Heart left ventricle (tissue), 16 donors: ENCODE measurements around the gene PTPN13. TPM values are rescaled to one million over a fixed set of nuclear protein-coding genes. Genes with fewer than 3 reads are reported as not detected.

Experiments
- ATAC-seq, 4 donors: fragments of 200-7000 bp; cut with Tn5 transposase; one replicate each; pipeline ENCODE4 v1.9.1; 2020 to 2022; ENCODE audit warnings: moderate library complexity in 4 of 4, mild to moderate bottlenecking in 3 of 4, moderate number of reproducible peaks in 1 of 4
- DNase-seq, 5 donors: peaks; one replicate each; pipeline ENCODE4 v3.0.0-alpha.2; 2020
- H3K27ac ChIP-seq, 12 donors: fragments of 200-600 bp; sonication (generic) in 4 of 12; one replicate each; pipeline versions ENCODE4 v1.5.0 to v1.8.0; 2016 to 2022; ENCODE audit warnings: mild to moderate bottlenecking in 2 of 12
- H3K27me3 ChIP-seq, 9 donors: fragments of 200-600 bp; sonication (generic) in 2 of 9; one replicate each; pipeline versions ENCODE4 v1.5.1 to v1.8.0; 2016 to 2022; ENCODE audit warnings: mild to moderate bottlenecking in 3 of 9
- H3K36me3 ChIP-seq, 9 donors: fragments of 200-600 bp; sonication (generic) in 2 of 9; one replicate each; pipeline versions ENCODE4 v1.5.0 to v1.8.0; 2018 to 2022; ENCODE audit warnings: mild to moderate bottlenecking in 2 of 9
- H3K4me1 ChIP-seq, 12 donors: fragments of 200-600 bp; sonication (generic) in 4 of 12; one replicate each; pipeline versions ENCODE4 v1.5.0 to v1.8.0; 2016 to 2022; ENCODE audit warnings: mild to moderate bottlenecking in 3 of 12
- H3K4me3 ChIP-seq, 12 donors: fragments of 200-600 bp; sonication (generic) in 4 of 12; one replicate each; pipeline versions ENCODE4 v1.5.0 to v1.8.0; 2017 to 2022; ENCODE audit warnings: mild to moderate bottlenecking in 9 of 12, moderate library complexity in 4 of 12
- H3K9me3 ChIP-seq, 12 donors: fragments of 200-600 bp; sonication (generic) in 4 of 12; one replicate each; pipeline versions ENCODE4 v1.5.0 to v1.8.0; 2016 to 2022; ENCODE audit warnings: mild to moderate bottlenecking in 1 of 12
- CTCF ChIP-seq, 12 donors: fragments of 200-600 bp; sonication (generic) in 4 of 12; IDR thresholded peaks; one replicate each; pipeline versions ENCODE4 v1.5.0 to v1.8.0; 2018 to 2022; ENCODE audit warnings: antibody characterized with exemption in 12 of 12, mild to moderate bottlenecking in 5 of 12
- POLR2A ChIP-seq, 2 donors: fragments of 450-650 bp; IDR thresholded peaks; one replicate each; pipeline ENCODE4 v1.6.1; 2017; ENCODE audit warnings: antibody characterized with exemption in 2 of 2, mild to moderate bottlenecking in 2 of 2, moderate library complexity in 2 of 2
- WGBS, 4 donors: extraction: QIAGEN DNeasy Blood & Tissue Kit in 2 of 4; methylation state at CpG; one replicate each; pipeline versions ENCODE4 v1.1.5 to v1.1.7; 2013 to 2018; 5-methylcytosine and 5-hydroxymethylcytosine counted together
- intact Hi-C, 10 donors: fragments of 100-400 bp; cut with DNase I; formaldehyde crosslinking; loops; one replicate each; pipeline versions ENCODE4 v1.11.1 to v1.14.2; 2022
- polyA plus RNA-seq, 2 donors: library from polyadenylated mRNA; stranded (reverse); fragments of 200-250 nt; gene quantifications; one replicate each; pipeline ENCODE4 v1.2.3, GENCODE V29; 2013
- total RNA-seq, 9 donors: library from RNA; depleted of rRNA in 2 of 9; stranded (reverse); fragments of >200 nt in 2 of 9; fragmentation: NEBNext Ultra II Directional in 3 of 9; extraction: Animal tissue kit (Norgen Biotek cat#: 25700) in 3 of 9; gene quantifications; one replicate each; pipeline versions ENCODE4 v1.1.0 to v1.2.4, GENCODE V29; 2016 to 2023
- donor health status: ischemic (EF 13 %, LVEDD 7.1; RV severe dilation, severe dysfunction).
- donor health status: healthy with polysubstance abuse.
- donor health status: DM: no; HTN: yes; CAD: no.
- donor health status: DM: no; HTN: no; CAD: no.
- donor health status: ischemic (EF 25% LVEDD 6.9; RV normal size, moderate dysfunction).
- donor health status: ischemic (EF 25% LVEDD 5.7; RV mildly dilated, moderate dysfunction).
- donor health status: healthy.
- donor health status: DM: yes; HTN: yes; CAD: no.
- donor health status: ischemic (EF 35%, LVEDD 5.7; RV mildly dilated, moderate dysfunction).
- donor health status: nonischemic (EF 11% LVEDD 7.7; RV severe dilation, severe dysfunction).
- donor health status: DM: yes; HTN: yes; CAD: no.
- donor health status: PGD.
- donor health status: ischemic (EF 29% LVEDD 5.4; RV normal size, mild dysfunction).
- donor health status: nonischemic (EF 23%, LVEDD 6.1; RV moderate dilation, normal function).

Gene PTPN13
- total and polyA plus RNA-seq, 11 donors = 0.60 to 14.3 (median 3.6) TPM

- intact Hi-C loops = no loop called here
- Histone ChIP-seq H3K27ac (no peak overlapping the region), H3K4me3 (no peak overlapping the region), H3K4me1 (no peaks in the 10 kb centered on the region), H3K9me3 (peaks cover 0 to 10% (median 0%) of the 10 kb centered on the region in 12 donors), H3K27me3 (no peaks in the 10 kb centered on the region), H3K36me3 (no peaks in the 10 kb centered on the region)
- TF ChIP-seq POLR2A (IDR thresholded peaks at IDR 0.05) (no peak), CTCF (IDR thresholded peaks at IDR 0.05) (no peak)
- ATAC-seq = no peak
- WGBS, 4 donors = 92 to 97% (median 94%) methylated on average over 3 of the region's 3 CpGs
- no peak for DNase-seq
Observed at GRCh38 chr4:86614865-86615264, 20.8 kb downstream of the PTPN13 start.

- no peak for TF ChIP-seq CTCF (IDR thresholded peaks at IDR 0.05)
- TF ChIP-seq POLR2A (IDR thresholded peaks at IDR 0.05) = no peak
- no peaks in the 10 kb centered on the region for H3K4me1 ChIP-seq
- no peaks in the 10 kb centered on the region for H3K27me3 ChIP-seq
- no peak overlapping the region for H3K4me3 ChIP-seq
- no peak for ATAC-seq
- intact Hi-C loops = no loop called here
- H3K27ac ChIP-seq = no peak overlapping the region
- H3K36me3 ChIP-seq = no peaks in the 10 kb centered on the region
- DNase-seq = no peak
- H3K9me3 ChIP-seq = peaks cover 0 to 10% (median 0%) of the 10 kb centered on the region in 12 donors
- 69 to 82% (median 78%) methylated on average over 1 of the region's 1 CpG for WGBS, 4 donors
Observed at GRCh38 chr4:86615501-86615900, 21.4 kb downstream of the PTPN13 start.

- peaks cover 0 to 2% (median 0%) of the 10 kb centered on the region in 12 donors for H3K4me1 ChIP-seq
- H3K4me3 ChIP-seq = no peak overlapping the region
- TF ChIP-seq POLR2A (IDR thresholded peaks at IDR 0.05) (no peak), CTCF (IDR thresholded peaks at IDR 0.05) (no peak)
- peaks cover 0 to 10% (median 0%) of the 10 kb centered on the region in 12 donors for H3K9me3 ChIP-seq
- no peaks in the 10 kb centered on the region for H3K27me3 ChIP-seq
- H3K36me3 ChIP-seq = no peaks in the 10 kb centered on the region
- no peak overlapping the region for H3K27ac ChIP-seq
- DNase-seq (no peak), ATAC-seq (no peak)
- intact Hi-C loops = no loop called here
Observed at GRCh38 chr4:86619656-86620055, 25.5 kb downstream of the PTPN13 start.

- Histone ChIP-seq H3K4me3 (no peak overlapping the region), H3K9me3 (peaks cover 0 to 10% (median 0%) of the 10 kb centered on the region in 12 donors), H3K27me3 (no peaks in the 10 kb centered on the region), H3K36me3 (no peaks in the 10 kb centered on the region), H3K4me1 (peaks cover 0 to 2% (median 0%) of the 10 kb centered on the region in 12 donors), H3K27ac (no peak overlapping the region)
- no peak for ATAC-seq
- 9 to 21% (median 14%) methylated on average over 1 of the region's 1 CpG for WGBS, 4 donors
- intact Hi-C loops = no loop called here
- no peak for DNase-seq
- TF ChIP-seq POLR2A (IDR thresholded peaks at IDR 0.05) (no peak), CTCF (IDR thresholded peaks at IDR 0.05) (no peak)
Observed at GRCh38 chr4:86621435-86621834, 27.3 kb downstream of the PTPN13 start.
